CD8-positive, alpha-beta memory T cell (primary cell): Measurements from ENCODE around the gene TBCD. TPM values are rescaled to one million over a fixed set of nuclear protein-coding genes. Genes with fewer than 3 reads are reported as not detected.
"Not testable (repeated sequence)": the region's sequence is repeated elsewhere in the genome, so short reads cannot be mapped to it uniquely, and the experiment has no call there.

ENCODE experiments used
- CTCF ChIA-PET: fragments of 350-600 bp; sonication (Branson Sonifier 250); formaldehyde crosslinking; loops from one replicate; lab custom pipeline; 2021; ENCODE audit warnings: antibody characterized with exemption; lab: Charles Lee
- POLR2A ChIA-PET: fragments of 350-600 bp; sonication (Branson Sonifier 250); formaldehyde crosslinking; loops from one replicate; lab custom pipeline; 2021; ENCODE audit warnings: antibody characterized with exemption; lab: Charles Lee
- DNase-seq, 5 donors: peaks; one replicate each; pipeline versions ENCODE4 v3.0.0 to v3.0.0-alpha.2; 2020 to 2022; ENCODE audit warnings: mixed read lengths in 1 of 5
- H3K27ac ChIP-seq: one replicate; pipeline ENCODE4 v1.7.0; 2013; ENCODE audit warnings: low read depth, mild to moderate bottlenecking, low read length, moderate library complexity
- H3K27me3 ChIP-seq: 2 replicates; pipeline ENCODE4 v1.7.0; 2013; ENCODE audit warnings: low read length, mild to moderate bottlenecking; ENCODE audit not compliant: insufficient read depth, poor library complexity, severe bottlenecking
- H3K36me3 ChIP-seq: 2 replicates; pipeline ENCODE4 v1.7.0; 2013; ENCODE audit warnings: mild to moderate bottlenecking, low read length, moderate library complexity; ENCODE audit not compliant: insufficient read depth
- H3K4me1 ChIP-seq: 2 replicates; pipeline ENCODE4 v1.7.0; 2013; ENCODE audit warnings: mild to moderate bottlenecking, low read length, moderate library complexity; ENCODE audit not compliant: insufficient read depth
- H3K4me3 ChIP-seq: 2 replicates; pipeline ENCODE4 v1.7.0; 2013; ENCODE audit warnings: mild to moderate bottlenecking, low read length
- H3K9me3 ChIP-seq: 2 replicates; pipeline ENCODE4 v1.7.0; 2013; ENCODE audit warnings: mild to moderate bottlenecking, low read length
- H3K27ac Mint-ChIP-seq, 8 donors: one replicate each; pipeline ENCODE4 v1.8.0; 2020 to 2021; ENCODE audit warnings: mixed read lengths in 8 of 8, mild to moderate bottlenecking in 6 of 8, inconsistent platforms in 3 of 8, moderate library complexity in 3 of 8
- H3K27me3 Mint-ChIP-seq, 2 donors: one replicate each; pipeline ENCODE4 v1.8.0; 2020 to 2021; ENCODE audit warnings: mixed read lengths in 2 of 2, mild to moderate bottlenecking in 1 of 2, moderate library complexity in 1 of 2
- H3K36me3 Mint-ChIP-seq, 3 donors: one replicate each; pipeline ENCODE4 v1.8.0; 2020 to 2021; ENCODE audit warnings: mixed read lengths in 3 of 3, inconsistent platforms in 1 of 3, mild to moderate bottlenecking in 1 of 3
- H3K4me1 Mint-ChIP-seq, 3 donors: one replicate each; pipeline ENCODE4 v1.8.0; 2020 to 2021; ENCODE audit warnings: mixed read lengths in 3 of 3, inconsistent platforms in 1 of 3, mild to moderate bottlenecking in 1 of 3
- H3K4me3 Mint-ChIP-seq, 7 donors: one replicate each; pipeline ENCODE4 v1.8.0; 2020 to 2021; ENCODE audit warnings: mixed read lengths in 7 of 7, mild to moderate bottlenecking in 6 of 7, moderate library complexity in 4 of 7, inconsistent platforms in 2 of 7
- H3K9me3 Mint-ChIP-seq, 5 donors: one replicate each; pipeline ENCODE4 v1.8.0; 2020 to 2022; ENCODE audit warnings: mixed read lengths in 5 of 5, mild to moderate bottlenecking in 3 of 5, moderate library complexity in 2 of 5, inconsistent platforms in 1 of 5
- polyA plus RNA-seq: library from polyadenylated mRNA; unstranded; fragments of 300-500 nt; fragmentation: Illumina TruSeq; gene quantifications from one replicate; pipeline ENCODE4 v1.2.3, GENCODE V29; 2021
- total RNA-seq, 2 experiments: library from RNA; stranded (reverse); gene quantifications; one replicate each; pipeline ENCODE4 v1.2.3, GENCODE V29; 2021

TBCD gene
- total and polyA plus RNA-seq, 3 experiments from 2014 or later = 79.1 to 130 (median 83.7) TPM

GRCh38 chr17:82967268-82968032, 215.6 kb downstream of the TBCD start:
- Mint-ChIP-seq H3K27ac (peak overlapping the region in 2 of 8 donors; percentile 23 to 35), H3K9me3 (no peaks in the 10 kb centered on the region), H3K4me1 (peaks cover 2 to 7% (median 4%) of the 10 kb centered on the region in 3 donors), H3K27me3 (no peaks in the 10 kb centered on the region), H3K4me3 (no peak overlapping the region), H3K36me3 (peaks cover 0 to 2% (median 0%) of the 10 kb centered on the region in 3 donors)
- H3K27ac ChIP-seq = no peak overlapping the region
- POLR2A ChIA-PET = no interaction called here
- no peaks in the 10 kb centered on the region for H3K36me3 ChIP-seq
- no peaks in the 10 kb centered on the region for H3K27me3 ChIP-seq
- H3K4me1 ChIP-seq = no peaks in the 10 kb centered on the region
- no peak for DNase-seq
- CTCF ChIA-PET = no interaction called here
- H3K4me3 ChIP-seq = no peak overlapping the region
- H3K9me3 ChIP-seq = no peaks in the 10 kb centered on the region

DNA sequence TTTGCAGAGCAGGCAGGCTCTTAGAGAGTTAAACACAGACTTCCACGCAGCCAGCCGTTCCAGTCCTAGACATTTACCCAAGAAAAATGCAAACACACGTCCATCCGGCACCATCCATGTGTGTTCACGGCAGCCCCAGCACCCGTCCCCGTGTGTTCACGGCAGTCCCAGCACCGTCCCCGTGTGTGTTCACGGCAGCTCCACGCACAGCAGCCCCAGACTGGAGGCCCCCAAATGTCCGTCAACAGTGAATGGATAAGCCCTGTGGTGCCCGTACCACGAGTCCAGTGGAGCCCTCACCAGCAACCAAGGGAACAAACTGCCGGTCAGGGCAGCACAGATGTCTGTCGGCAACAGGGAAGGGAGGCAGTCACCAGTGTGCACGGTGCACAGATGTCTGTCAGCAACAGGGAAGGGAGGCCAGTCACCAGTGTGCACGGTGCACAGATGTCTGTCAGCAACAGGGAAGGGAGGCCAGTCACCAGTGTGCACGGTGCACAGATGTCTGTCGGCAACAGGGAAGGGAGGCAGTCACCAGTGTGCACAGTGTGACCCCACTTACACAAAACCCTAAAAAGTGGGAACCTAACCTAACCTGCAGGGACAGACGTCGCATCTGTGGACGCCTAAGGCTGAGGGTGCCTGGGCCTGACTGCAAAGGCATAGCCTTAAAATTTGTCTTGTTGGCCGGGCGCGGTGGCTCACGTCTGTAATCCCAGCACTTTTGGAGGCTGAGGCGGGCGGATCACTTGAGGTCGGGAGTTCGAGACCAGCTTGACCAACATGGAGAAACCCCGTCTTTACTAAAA, 216.4 kb downstream of the TBCD start:
- POLR2A ChIA-PET, H3K9me3 Mint-ChIP-seq, H3K4me1 ChIP-seq, H3K36me3 Mint-ChIP-seq, H3K4me3 Mint-ChIP-seq, H3K36me3 ChIP-seq, CTCF ChIA-PET, H3K27ac ChIP-seq, H3K9me3 ChIP-seq, H3K4me1 Mint-ChIP-seq, DNase-seq, H3K27me3 ChIP-seq, H3K27me3 Mint-ChIP-seq, H3K4me3 ChIP-seq: not testable (repeated sequence)
- H3K27ac Mint-ChIP-seq = peak overlapping the region in 1 of 8 donors; percentile 81

DNA sequence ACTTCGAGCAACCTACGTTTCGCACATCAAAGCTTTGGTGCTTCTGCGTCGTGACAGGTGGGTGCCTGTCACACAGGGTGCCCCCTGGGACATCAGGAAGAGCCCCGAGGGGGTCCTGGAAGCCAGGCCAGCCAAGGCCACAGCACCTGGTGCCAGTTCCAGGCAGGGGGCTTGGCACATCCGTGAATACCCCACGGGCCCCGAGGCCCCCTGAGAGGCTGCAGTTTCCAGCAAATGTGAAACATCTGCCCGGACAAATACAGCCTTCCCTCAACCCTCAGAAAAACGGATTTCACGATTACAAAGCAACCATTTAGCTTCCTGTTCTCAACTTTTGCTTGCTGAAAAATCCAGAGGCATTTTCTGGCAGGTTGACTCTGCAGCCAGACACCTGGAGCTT, 218.2 kb downstream of the TBCD start:
- Histone ChIP-seq H3K9me3 (no peaks in the 10 kb centered on the region), H3K4me1 (no peaks in the 10 kb centered on the region), H3K36me3 (no peaks in the 10 kb centered on the region), H3K4me3 (no peak overlapping the region), H3K27ac (no peak overlapping the region), H3K27me3 (no peaks in the 10 kb centered on the region)
- ChIA-PET POLR2A (no interaction called here), CTCF (no interaction called here)
- no peak overlapping the region for H3K4me3 Mint-ChIP-seq
- no peak overlapping the region for H3K27ac Mint-ChIP-seq
- H3K27me3 Mint-ChIP-seq = no peaks in the 10 kb centered on the region
- no peaks in the 10 kb centered on the region for H3K9me3 Mint-ChIP-seq
- DNase-seq = no peak
- H3K36me3 Mint-ChIP-seq = no peaks in the 10 kb centered on the region
- no peaks in the 10 kb centered on the region for H3K4me1 Mint-ChIP-seq

DNA sequence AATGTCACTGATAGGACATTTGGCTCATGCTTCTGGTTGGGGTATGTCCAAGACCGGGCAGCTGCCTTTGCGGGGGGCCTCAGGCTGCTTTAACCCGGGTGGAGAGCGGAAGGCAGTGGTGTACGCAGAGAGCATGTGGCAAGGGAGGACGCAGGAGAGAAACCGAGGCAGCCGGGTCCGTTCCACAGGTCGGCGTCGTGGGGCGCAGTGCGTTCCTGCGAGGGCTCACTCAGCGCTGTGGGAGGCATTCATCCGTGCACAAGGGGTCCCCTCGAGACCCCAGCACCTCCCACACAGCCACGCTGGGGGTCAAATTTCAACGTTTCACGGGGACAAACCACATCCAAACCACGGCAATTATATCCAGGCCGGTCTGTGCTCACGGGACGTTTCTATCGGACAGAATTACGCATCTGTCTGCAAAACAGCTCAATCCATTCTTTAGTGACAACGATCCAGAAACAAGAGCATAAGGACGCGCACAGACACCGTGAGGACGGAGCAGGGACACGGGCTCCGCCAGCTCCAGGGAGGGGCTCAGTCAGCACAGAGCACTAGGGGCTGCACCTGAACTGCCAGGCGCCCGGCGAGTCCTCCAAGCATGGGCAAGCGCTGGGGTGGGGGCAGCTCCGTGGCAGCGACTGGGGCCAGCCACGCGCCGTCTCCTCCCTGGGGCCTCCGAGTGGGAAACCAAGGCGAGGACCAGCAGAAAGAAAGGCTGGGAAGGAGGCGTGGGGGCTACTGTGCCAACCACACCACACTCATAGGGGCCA, 219.1 kb downstream of the TBCD start:
- no peaks in the 10 kb centered on the region for H3K4me1 ChIP-seq
- no peak overlapping the region for H3K27ac ChIP-seq
- H3K4me3 ChIP-seq = no peak overlapping the region
- no peaks in the 10 kb centered on the region for H3K27me3 ChIP-seq
- no peak overlapping the region for H3K4me3 Mint-ChIP-seq
- no peaks in the 10 kb centered on the region for H3K27me3 Mint-ChIP-seq
- ChIA-PET POLR2A (no interaction called here), CTCF (no interaction called here)
- H3K27ac Mint-ChIP-seq = no peak overlapping the region
- DNase-seq = no peak
- no peaks in the 10 kb centered on the region for H3K4me1 Mint-ChIP-seq
- H3K36me3 ChIP-seq = no peaks in the 10 kb centered on the region
- no peaks in the 10 kb centered on the region for H3K36me3 Mint-ChIP-seq
- no peaks in the 10 kb centered on the region for H3K9me3 ChIP-seq
- no peaks in the 10 kb centered on the region for H3K9me3 Mint-ChIP-seq

GRCh38 chr17:82972836-82973372, 221.0 kb downstream of the TBCD start:
- Mint-ChIP-seq H3K4me3 (no peak overlapping the region), H3K36me3 (no peaks in the 10 kb centered on the region), H3K27me3 (no peaks in the 10 kb centered on the region), H3K27ac (peak overlapping the region in 2 of 8 donors; percentile 12 to 75), H3K9me3 (no peaks in the 10 kb centered on the region), H3K4me1 (no peaks in the 10 kb centered on the region)
- CTCF ChIA-PET = no interaction called here
- POLR2A ChIA-PET = no interaction called here
- Histone ChIP-seq H3K27ac (no peak overlapping the region), H3K4me1 (no peaks in the 10 kb centered on the region), H3K27me3 (no peaks in the 10 kb centered on the region), H3K4me3 (no peak overlapping the region), H3K9me3 (no peaks in the 10 kb centered on the region), H3K36me3 (no peaks in the 10 kb centered on the region)
- no peak for DNase-seq

DNA sequence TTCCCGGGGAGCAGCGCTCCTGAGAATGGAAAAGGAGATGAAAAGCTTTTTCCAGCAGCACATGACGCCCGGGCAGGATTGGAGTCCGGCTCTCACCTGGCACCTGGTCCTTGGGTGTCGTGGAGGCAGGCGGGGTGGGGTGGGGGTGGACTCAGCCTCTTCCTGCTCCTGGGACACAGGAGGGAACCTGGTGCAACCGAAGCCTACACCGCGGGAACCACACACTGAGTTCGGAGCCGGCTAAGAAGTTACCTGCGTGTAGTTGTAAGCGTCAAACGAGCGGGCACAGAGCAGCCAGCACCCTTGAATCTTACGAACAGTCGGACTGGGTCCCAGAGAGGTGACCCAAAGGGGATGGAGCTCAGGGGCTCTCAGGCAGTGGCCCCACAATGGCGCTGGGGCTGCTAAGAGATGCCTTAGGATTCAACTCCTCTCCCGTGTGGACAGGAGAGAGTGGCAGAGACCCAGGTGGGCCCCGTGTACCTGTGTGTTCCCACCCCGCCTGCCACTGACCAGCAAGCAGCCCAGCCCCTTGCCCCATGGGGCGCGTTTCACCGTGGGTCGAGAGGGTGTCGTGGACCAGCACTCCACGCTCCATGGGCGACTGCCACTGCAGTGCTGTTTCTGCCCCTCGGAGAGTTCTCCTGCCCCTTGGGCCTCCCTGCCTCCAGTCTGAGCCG, 221.7 kb downstream of the TBCD start:
- ChIA-PET POLR2A (interaction anchor here (1.0 kb wide), 1 partner anchor 13 kb away, joined by 3 read pairs; no protein-coding TSS in a partner anchor), CTCF (no interaction called here)
- no peak overlapping the region for H3K4me3 ChIP-seq
- H3K27me3 ChIP-seq = no peaks in the 10 kb centered on the region
- H3K36me3 ChIP-seq = no peaks in the 10 kb centered on the region
- H3K9me3 ChIP-seq = no peaks in the 10 kb centered on the region
- Mint-ChIP-seq H3K9me3 (no peaks in the 10 kb centered on the region), H3K27me3 (no peaks in the 10 kb centered on the region), H3K36me3 (no peaks in the 10 kb centered on the region), H3K4me1 (peaks cover 6 to 7% (median 6%) of the 10 kb centered on the region in 3 donors), H3K4me3 (no peak overlapping the region), H3K27ac (peak overlapping the region in 2 of 8 donors; percentile 7 to 75)
- DNase-seq = peak in 1 of 5 donors; percentile 46
- peaks cover 7% of the 10 kb centered on the region for H3K4me1 ChIP-seq
- H3K27ac ChIP-seq = no peak overlapping the region

DNA sequence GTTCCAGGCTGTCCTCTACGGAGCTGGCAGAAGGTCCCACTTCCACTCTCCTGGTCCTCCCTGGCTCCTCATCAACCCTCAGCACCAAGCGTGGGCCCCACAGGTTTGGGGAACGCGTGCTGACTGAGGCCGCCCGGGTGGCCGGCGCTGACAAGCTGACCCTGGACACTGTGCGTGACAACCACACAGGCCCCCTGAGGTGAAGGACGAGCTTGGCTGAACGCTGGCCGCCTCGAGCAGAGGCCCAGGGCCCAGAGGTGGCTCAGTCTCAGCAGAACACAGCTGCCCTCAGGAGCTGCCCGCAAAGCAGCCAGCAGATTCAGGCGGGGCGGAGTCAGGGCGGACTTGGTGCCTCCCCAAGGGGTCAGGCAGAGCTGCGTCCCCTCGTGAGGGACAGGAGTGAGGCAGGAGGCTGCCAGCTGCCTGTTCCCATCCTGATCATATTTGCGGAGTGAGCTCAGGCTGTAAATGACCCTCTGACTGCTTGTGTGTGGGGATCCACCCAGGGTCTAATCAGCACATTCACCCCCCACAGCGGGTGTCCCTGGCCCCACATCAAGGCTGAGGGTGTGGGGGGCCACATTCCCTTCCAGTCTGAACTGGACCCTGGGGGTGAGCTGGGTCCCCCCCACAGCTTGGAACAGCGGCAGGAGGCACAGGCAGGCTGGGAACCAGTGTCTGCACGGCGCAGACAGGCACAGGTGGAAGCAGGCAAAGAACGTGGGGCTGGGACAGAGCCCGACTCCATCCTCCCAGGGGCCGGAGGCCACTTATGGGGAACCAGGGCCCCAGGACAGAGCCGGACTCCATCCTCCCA, 222.5 kb downstream of the TBCD start:
- Histone ChIP-seq H3K27me3 (no peaks in the 10 kb centered on the region), H3K9me3 (no peaks in the 10 kb centered on the region), H3K4me1 (peaks cover 14% of the 10 kb centered on the region), H3K36me3 (no peaks in the 10 kb centered on the region), H3K27ac (no peak overlapping the region), H3K4me3 (no peak overlapping the region)
- Mint-ChIP-seq H3K27ac (no peak overlapping the region), H3K36me3 (no peaks in the 10 kb centered on the region), H3K4me3 (no peak overlapping the region), H3K27me3 (no peaks in the 10 kb centered on the region), H3K9me3 (no peaks in the 10 kb centered on the region), H3K4me1 (peaks cover 14% of the 10 kb centered on the region in 3 donors)
- CTCF ChIA-PET = no interaction called here
- POLR2A ChIA-PET = interaction anchor here (1.0 kb wide), 1 partner anchor 12 kb away, joined by 3 read pairs; no protein-coding TSS in a partner anchor
- no peak for DNase-seq
